Left lobe of liver (tissue), 2 donors: ENCODE results near the gene PCSK7. TPM values are rescaled to one million over a fixed set of nuclear protein-coding genes. Genes with fewer than 3 reads are reported as not detected.

Experiments used
- ATAC-seq: fragments of 200-7000 bp; cut with Tn5 transposase; one replicate; pipeline ENCODE4 v1.9.1; 2020; ENCODE audit warnings: mild to moderate bottlenecking, moderate library complexity
- DNase-seq: peaks from one replicate; pipeline ENCODE4 v3.0.0-alpha.2; 2020; ENCODE audit warnings: low spot score
- total RNA-seq: library from RNA; stranded (reverse); gene quantifications from one replicate; pipeline ENCODE4 v1.2.1, GENCODE V29; 2021
- donor health status: DM: no; HTN: no; CAD: no; lungs with moderate emphysema.
- donor health status: DM: no; HTN: yes; CAD: no.

Gene PCSK7
- total RNA-seq, 1 donor from 2014 or later = 26.5 TPM

DNA sequence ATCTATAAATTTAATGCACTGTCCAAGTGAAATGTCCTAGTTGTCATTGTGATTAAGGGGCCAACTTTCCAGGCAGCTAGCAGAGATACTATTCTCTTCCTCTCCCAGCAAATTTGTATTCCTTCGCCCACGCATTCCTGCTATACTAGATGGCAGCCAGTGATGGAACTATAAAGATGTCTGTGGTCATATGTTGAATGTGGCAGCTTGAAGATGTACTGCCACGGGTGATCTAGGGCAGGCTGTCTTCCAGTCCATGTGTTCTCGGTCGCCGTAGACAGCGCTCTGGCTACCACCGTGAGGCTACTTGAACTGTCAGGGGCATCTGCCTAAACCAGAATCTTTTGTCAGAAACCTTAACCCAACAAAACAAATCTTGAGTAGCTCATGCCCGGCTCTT is 61.7 kb downstream of the PCSK7 start:
- no peak for ATAC-seq

DNA sequence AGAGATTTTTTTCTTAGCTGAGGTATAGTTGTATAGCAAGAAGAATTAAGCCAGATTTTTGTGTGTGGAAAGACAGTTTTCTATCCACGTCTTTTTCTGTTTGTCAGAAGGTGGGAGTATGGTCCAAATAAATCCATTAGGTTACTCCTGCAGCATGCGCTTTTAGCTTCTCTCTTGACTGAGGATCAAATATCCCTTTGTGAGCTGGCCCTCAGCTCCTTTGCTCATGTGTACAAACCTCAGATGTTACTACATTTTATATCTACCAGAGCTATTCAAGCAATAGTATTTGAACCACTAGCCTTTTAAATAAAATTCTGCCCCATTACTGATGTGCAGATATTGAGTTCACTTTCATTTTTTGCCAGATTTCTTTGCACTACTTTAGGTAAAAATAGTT is 62.1 kb downstream of the PCSK7 start:
- DNase-seq (no peak), ATAC-seq (no peak)

More for the DNA sequence above, 61.7 kb downstream of the PCSK7 start:
- no peak for DNase-seq

DNA sequence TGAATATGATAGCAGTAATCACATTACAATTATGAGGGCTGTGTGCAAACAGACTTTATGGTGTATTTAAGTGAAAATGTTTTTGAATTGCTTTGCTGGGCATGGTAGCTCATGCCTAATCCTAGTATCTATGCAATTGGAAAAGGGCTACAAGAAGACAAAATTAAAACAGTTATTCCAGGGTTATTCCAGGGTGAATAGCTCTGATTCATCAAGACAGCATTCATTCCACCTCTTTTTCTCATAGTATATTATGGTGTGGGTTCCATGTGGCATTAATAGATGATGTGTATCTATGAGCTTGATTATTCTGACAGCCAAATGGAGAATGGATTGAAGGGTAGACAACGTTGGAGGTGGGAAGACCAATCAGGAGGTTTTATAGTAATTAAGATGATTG is 65.4 kb downstream of the PCSK7 start:
- no peak for ATAC-seq
- DNase-seq = no peak

DNA sequence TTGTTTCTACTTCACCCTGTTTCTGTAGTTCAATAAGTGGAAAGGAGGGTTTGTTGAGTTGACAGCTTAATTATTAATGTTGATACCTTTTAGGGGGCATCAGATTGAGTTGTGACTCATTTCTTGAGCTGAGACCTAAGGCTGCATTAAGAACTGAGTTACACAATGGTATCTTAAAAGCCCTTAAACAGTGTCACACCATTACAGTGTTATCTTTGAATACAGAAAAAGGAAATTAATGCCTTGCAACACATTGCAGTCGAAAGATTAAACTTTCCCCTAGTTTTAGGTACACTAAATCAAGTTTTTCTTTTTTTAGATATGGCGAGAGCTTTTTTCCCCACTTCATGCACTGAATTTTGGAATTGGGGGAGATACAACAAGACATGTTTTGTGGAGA is 71.0 kb downstream of the PCSK7 start:
- DNase-seq (no peak), ATAC-seq (no peak)

DNA sequence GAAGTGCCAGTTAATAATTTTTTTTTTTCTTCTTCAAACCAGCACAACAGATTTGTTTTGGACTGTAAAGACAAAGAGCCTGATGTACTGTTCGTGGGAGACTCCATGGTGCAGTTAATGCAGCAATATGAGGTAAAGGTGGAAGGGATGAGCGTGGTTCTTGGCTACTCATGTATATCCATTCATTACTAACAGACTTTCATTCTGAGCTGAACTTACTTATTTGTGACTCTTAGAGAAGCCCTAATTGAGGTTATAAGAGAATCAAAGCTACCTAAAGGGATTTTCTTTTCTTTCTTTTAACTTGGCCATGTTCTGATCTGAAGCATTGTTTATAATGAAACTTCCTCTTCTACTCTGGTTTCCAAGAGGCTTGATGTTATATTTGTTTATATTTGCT is 72.0 kb downstream of the PCSK7 start:
- no peak for ATAC-seq
- no peak for DNase-seq

DNA sequence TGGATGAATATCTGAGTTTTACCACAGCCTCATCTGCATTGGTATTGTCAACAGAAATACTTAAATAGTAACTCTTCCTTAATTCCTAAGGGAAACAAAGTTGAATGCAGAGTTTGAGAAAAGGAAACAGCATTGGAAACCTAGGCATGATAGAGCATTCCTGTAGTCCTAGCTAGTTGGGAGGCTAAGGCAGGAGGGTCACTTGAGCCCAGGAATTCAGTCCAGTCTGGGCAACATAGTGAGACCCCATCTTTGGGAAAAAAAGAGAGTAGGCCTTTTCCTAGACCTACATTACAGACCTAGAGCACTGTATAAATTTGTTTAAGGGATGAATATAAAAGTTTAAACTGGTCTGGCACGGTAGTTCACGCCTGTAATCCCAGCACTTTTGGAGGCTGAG is 74.4 kb downstream of the PCSK7 start:
- no peak for DNase-seq
- no peak for ATAC-seq

DNA sequence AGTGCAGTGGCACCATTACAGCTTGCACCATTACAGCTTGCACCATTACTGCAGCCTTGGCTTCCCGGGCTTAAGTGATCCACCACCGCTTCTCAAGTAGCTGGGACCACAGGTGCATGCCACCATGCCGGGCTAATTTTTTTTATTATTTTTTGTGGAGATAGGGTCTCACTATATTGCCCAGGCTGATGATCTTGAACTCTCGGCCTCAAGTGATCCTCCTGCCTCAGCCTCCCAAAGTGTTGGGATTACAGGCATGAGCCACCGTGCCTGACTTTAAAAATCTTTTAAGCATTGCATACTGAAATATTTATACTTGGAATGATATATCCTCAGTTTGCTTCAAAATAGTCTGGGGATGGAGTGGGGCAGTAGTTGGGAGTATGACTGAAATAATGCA is 77.4 kb downstream of the PCSK7 start:
- no peak for ATAC-seq
- no peak for DNase-seq

Other genes with a start within 250 kb of the PCSK7 start
- gene SIK3, start 133.6 kb downstream of the PCSK7 start, total RNA-seq = 27.1 TPM
- 23.5 TPM for gene PAFAH1B2, start 87.8 kb downstream of the PCSK7 start, total RNA-seq
- 56.6 TPM for gene SIDT2, start 53.3 kb downstream of the PCSK7 start, total RNA-seq
- 67.3 TPM for gene TAGLN, start 32.7 kb downstream of the PCSK7 start, total RNA-seq
- gene RNF214, start 598 bp upstream of the PCSK7 start, total RNA-seq = 10.7 TPM
- 1.5 TPM for gene BACE1-AS, start 59.3 kb upstream of the PCSK7 start, total RNA-seq
- gene BACE1, start 84.2 kb upstream of the PCSK7 start, total RNA-seq = 38.7 TPM
- 11.7 TPM for gene CEP164, start 95.8 kb upstream of the PCSK7 start, total RNA-seq